GM12875 (cell line): Measurements from ENCODE around the gene HIRA.

Experiments
- H3K4me3 ChIP-seq: one replicate; pipeline ENCODE4 v1.5.1; 2011; ENCODE audit warnings: low read depth, low read length, control low read depth
- TF ChIP-seq, protein P1 (sequence below): IDR thresholded peaks from 2 replicates; pipeline ENCODE4 v1.5.1; 2011; ENCODE audit warnings: low read depth, mild to moderate bottlenecking, control low read depth, inconsistent platforms, low read length, moderate library complexity, borderline replicate concordance; ENCODE audit not compliant: insufficient read depth

The HIRA gene

DNA sequence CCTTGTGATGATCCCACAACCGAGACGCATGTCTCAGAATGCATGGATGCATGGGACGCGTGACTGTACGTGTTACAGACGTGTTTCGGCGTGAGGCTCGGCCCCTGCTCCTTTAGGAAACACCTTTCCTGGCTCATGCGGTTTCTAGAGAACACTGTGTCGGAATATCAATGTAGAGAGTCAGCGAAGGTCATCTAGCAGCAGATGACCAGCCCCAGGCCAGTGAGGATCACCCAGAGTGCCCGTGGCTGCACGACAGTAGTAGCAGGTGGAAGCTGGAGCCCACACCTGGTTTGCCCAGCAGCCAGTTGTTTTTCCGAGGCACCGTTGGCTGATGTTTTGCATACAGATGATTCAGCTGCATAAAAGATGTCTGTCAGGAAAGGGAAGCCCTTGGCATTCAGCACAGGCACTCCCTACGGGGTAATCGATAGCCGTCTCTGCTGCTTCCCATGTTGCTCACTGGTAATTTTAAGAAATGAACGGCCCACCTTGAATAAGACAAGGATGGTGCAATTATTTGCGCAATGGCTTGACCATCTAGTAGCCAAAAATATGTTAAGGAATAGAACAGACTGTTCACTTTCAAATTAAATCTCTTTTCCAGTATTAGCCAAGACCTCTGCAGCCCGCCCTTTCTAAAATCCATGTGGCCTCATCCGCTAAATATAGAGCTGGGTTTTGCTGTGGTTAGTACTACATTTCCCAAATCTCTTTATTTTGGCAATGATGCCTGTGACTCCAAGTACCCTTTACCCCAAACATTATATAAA, 138.9 kb downstream of the HIRA start:
- TF ChIP-seq, protein P1, sequence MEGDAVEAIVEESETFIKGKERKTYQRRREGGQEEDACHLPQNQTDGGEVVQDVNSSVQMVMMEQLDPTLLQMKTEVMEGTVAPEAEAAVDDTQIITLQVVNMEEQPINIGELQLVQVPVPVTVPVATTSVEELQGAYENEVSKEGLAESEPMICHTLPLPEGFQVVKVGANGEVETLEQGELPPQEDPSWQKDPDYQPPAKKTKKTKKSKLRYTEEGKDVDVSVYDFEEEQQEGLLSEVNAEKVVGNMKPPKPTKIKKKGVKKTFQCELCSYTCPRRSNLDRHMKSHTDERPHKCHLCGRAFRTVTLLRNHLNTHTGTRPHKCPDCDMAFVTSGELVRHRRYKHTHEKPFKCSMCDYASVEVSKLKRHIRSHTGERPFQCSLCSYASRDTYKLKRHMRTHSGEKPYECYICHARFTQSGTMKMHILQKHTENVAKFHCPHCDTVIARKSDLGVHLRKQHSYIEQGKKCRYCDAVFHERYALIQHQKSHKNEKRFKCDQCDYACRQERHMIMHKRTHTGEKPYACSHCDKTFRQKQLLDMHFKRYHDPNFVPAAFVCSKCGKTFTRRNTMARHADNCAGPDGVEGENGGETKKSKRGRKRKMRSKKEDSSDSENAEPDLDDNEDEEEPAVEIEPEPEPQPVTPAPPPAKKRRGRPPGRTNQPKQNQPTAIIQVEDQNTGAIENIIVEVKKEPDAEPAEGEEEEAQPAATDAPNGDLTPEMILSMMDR, result no peak
- peak overlapping the region; percentile 56 for H3K4me3 ChIP-seq

DNA sequence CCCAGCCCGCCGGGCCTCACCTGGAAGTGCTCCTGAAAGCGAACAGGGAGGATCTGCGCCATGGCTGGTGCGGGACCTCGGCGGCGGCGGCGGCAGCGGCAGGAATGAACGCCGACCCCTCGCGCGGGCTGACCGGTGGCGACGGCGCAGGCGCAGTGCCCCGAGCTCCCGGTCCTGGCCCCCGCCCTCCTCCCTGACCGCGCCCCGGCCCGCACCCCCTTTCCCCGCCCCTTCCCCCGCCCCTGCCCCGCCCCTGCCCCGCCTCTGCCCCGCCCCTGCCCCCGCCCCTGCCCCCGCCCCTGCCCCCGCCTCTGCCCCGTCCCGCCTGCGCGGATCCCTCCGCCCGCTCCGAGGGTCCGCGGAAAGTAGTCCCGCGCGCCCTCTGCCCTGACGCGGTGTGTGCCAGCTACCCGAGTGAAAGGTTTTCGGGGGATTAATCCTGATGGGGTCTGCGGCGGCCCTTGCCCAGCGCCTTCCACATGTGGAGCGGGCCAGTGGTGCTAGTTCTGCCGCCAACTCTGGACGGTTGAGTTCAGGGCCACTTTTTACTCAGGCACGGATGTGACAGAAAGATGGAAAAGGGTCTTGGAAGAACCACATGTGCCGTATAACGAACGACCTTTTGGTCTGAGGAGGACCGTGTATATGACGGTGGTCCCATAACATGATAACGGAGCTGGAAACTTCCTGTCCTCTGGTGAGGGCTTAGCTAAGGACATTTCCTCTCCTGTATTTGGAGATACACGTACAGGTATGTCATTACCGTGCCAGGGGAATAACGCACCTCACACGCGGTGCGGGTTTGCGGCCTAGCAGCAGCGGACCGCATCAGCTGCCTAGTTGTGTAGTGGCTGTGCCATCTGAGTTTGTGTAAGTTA, 139.7 kb downstream of the HIRA start, which contains the start of gene CLTCL1:
Gene CLTCL1, minus strand, starts transcription at position 140 of the 878 bp plus-strand sequence. Its CDS starts 78 bp downstream, at position 62.
- peak within 1 kb of the TSS; percentile 58 for H3K4me3 ChIP-seq
- TF ChIP-seq, protein P1, result no peak

DNA sequence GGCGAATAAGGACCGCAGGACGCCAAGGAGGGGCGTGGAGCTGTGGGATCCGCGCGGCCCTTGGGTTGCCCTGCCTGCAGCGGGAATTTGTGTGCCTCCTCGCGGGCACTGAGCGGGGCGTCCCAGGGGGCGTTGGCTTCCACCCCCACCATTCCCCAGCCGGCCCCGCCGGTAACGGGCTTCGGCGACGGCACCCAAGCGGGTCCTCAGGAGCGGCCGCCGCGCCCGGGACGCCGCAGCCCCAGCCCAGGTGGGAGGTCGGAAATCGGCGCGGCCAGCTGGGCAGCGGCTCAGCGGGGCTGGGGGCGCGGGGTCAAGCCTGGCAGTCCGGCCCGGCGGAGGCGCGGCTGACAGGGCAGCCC, 140.3 kb downstream of the HIRA start:
- TF ChIP-seq, protein P1, result no peak
- H3K4me3 ChIP-seq, result peak overlapping the region; percentile 58

DNA sequence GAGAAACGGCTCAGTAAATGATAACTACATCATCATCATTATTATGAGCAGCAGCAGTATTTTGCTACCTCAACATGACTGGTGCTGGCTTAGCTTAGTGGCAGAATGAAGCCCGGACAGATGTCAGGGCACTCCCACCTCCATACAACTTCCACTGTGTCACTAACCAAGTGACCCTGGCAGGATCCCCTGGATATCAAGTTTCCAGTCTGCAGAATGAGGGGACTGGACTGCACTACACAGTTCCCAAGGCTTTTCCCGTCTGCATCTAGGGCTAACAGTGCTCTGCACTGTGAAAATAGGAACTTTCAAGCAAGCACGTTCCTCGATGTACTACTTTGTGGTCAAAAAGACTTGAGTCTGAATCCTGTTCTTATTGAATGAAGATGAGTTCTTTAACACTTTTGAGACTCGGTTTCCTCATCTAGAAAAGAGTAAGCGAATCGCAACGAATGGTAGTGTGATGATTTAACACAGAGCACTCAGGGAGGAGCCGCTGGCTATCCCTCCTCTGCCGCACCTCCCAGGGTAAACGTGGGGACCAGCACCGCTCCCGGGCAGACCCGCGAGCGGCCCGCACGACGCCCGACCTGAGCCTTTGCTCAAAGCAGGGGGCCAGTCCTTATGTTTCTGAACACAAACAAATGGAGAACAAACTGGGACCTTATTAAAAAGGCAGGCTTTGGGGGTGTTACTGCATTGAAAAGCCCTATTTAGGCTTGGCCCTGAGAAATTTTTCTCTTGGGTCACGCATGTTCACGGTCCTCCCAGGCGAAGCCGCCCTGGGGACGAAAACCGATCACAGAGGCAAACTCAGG, 140.9 kb downstream of the HIRA start:
- H3K4me3 ChIP-seq, result peak overlapping the region; percentile 58

DNA sequence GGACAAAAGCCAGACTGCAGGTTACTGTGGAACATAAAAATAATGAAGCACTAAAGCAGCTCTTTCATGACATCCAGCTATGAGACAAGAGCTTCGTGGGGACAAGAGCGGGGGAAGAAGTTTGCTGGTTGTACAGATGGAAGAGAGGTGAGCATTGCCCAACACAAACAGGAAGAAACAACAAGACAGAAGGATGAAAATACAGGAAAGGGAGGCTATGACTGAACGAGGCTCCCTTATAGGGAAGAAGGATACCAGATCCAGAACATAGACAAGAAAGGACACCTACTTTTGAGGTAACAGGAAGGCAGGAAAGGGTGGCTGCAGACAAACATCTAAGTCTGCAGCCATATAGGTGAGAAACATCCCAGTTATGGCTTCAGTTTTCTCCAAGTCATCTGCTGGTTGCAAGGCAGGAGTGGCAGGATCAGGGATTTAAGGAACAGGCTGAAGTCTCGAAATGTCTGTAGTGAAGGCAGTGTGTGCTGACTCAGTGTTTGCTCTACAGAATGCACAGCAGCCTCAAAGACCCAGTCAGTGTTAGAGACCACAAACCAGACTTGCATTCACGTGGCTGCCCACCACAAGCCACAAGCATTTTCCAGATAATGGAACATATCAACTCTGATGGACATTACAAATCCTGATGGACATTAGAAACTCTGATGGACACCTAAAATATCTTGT, 141.9 kb downstream of the HIRA start:
- TF ChIP-seq, protein P1, result no peak
- H3K4me3 ChIP-seq, result no peak overlapping the region

More for the DNA sequence above, 140.9 kb downstream of the HIRA start:
- TF ChIP-seq, protein P1, result no peak

DNA sequence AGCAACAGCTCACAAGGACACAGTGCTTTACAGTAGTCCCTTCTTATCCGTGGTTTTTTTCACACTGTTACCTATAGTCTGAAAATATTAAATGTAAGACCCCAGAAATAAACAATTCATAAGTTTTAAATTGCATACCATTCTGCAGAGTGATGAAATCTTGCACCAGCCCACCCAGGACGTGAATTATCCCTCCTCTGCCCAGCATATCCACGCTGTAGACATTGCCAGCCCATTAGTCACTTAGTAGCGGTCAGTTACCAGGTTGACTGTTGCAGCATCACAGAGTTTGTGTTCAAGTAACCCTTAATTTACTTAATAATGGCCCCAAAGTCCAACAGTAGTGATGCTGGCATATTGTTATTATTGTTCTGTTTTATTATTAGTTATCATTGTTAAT, 143.6 kb downstream of the HIRA start:
- TF ChIP-seq, protein P1, result no peak
- H3K4me3 ChIP-seq, result no peak overlapping the region
